ENCODE results near the gene STAG3.
"Not testable (repeated sequence)": the region's sequence is repeated elsewhere in the genome, so short reads cannot be mapped to it uniquely, and the experiment has no call there.

STAG3 gene, protein sequence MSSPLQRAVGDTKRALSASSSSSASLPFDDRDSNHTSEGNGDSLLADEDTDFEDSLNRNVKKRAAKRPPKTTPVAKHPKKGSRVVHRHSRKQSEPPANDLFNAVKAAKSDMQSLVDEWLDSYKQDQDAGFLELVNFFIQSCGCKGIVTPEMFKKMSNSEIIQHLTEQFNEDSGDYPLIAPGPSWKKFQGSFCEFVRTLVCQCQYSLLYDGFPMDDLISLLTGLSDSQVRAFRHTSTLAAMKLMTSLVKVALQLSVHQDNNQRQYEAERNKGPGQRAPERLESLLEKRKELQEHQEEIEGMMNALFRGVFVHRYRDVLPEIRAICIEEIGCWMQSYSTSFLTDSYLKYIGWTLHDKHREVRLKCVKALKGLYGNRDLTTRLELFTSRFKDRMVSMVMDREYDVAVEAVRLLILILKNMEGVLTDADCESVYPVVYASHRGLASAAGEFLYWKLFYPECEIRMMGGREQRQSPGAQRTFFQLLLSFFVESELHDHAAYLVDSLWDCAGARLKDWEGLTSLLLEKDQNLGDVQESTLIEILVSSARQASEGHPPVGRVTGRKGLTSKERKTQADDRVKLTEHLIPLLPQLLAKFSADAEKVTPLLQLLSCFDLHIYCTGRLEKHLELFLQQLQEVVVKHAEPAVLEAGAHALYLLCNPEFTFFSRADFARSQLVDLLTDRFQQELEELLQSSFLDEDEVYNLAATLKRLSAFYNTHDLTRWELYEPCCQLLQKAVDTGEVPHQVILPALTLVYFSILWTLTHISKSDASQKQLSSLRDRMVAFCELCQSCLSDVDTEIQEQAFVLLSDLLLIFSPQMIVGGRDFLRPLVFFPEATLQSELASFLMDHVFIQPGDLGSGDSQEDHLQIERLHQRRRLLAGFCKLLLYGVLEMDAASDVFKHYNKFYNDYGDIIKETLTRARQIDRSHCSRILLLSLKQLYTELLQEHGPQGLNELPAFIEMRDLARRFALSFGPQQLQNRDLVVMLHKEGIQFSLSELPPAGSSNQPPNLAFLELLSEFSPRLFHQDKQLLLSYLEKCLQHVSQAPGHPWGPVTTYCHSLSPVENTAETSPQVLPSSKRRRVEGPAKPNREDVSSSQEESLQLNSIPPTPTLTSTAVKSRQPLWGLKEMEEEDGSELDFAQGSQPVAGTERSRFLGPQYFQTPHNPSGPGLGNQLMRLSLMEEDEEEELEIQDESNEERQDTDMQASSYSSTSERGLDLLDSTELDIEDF
- total RNA-seq = 5.2 to 5.6 reads per million in 2 donors

DNA sequence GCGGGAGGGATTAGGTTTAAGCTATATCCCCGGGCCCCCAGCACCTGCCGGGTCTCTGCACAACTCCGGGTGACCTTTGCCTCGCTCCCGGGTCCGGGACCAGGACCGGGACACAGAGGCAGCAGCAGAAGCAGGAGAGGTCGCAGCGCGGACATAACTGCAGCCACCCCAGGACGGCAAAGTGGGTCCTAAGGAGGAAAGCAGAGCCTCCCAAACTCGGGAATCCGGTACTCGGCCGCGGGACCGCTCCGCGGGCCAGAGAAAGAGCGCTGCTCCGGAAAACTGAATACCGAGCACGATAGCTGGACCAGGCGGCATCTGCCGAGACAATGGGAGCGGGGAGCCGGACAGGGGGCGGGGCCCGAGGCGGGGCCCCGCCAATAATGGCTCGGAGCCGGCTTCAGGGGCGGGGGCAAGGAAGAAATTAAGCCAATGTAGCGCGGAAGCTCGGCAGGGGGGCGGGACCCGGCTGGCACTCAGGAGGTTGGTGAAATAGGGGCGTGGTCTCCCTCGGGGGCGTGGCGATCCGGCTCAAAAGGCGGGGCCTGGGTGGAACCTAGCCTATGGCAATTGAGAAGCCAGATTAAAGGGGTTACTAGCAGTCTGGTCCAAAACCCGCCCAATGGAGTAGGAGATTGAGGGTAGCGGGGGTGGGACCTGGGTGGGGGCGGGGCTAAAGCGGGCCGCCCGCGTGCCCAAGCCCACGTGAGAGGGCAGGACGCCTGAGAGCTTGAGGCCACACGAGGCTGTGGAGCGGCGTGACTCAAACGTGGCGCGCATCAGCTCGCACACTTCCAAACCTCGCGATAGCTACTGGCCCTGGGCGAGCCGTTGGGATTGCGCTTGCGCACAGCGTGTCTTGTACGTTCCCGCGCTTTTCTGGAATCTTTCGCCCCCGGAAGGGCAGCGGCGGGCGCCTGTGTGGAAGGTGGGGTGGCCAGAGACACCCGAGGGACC lies at the start of gene STAG3, which contains the start of gene GPC2:
STAG3 (plus strand) TSS at position 874 of the 957 bp plus-strand sequence. CDS start 2,639 bp downstream, outside the sequence.
GPC2 (minus strand) TSS at position 337 of the 957 bp plus-strand sequence; CDS start at position 155, 182 bp downstream.
- DNase-seq = peak; percentile 93 to 96 (median 96)

DNA sequence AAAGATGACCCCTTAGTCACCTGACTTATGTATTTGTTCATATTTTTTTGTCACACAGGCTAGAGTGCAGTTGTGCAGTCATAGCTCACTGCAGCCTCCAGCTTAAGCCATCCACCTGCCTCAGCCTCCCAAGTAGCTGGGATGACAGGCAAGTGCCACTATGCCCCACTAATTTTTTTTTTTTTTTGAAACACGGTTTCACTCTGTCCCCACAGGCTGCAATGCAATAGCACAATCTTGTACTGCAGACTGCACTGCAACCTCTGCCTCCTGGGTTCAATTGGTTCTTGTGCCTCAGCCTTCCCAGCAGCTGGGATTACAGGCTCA lies 49.1 kb upstream of the STAG3 start:
- no peak for DNase-seq

DNA sequence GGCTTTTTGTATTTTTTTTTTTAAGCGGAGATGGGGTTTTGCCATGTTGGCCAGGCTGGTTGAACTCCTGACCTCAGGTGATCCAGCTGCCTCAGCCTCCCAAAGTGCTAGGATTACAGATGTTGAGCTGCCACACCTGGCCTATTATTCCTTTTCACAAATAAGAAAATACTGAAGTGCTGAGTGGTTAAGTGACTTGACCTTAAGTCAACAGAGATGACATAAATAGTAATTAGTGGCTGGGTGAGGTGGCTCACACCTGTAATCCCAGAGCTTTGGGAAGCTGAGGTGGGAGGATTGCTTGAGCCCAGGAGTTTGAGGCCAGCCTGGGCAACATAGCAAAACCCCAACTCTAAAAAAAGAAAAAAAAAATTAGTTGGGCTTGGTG lies 47.5 kb upstream of the STAG3 start:
- DNase-seq = not testable (repeated sequence)

DNA sequence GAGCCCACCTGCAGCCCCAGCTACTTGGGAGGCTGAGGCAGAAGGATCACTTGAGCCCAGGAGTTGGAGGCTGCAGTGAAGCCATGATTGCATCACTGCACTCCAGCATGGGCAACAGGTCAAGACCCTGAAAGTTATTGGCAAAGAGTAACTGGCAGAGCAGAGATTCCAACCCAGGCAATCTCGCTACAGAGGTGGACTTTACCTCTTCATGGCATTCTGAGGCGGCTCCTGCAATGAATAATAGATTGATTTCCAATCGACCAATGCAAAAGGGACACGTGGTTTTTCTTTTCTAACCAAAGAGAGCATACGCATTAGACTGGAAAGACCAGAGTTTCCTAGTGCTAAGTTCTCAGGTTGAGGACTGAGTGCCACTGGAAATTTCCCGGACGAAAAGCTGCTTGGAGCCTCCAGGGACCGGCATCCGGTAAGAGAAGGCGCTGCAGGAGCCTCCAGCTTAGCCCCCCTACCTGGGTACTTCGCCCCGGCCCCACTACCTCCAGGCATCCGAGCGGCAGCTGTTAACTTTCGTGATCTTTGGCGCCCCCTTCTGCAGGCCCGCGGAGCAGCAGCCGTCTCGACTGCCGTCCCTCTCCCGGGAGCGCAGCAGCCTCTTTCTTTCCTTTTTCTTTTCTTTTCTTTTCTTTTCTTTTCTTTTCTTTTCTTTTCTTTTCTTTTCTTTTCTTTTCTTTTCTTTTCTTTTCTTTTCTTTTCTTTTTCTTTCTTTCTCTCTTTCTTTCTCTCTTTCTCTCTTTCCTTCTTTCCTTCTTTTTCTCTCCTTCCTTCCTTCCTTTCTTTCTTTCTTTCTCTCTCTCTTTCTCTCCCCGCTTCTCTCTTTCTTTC lies 46.9 kb upstream of the STAG3 start:
- DNase-seq = peak; percentile 65 to 79 (median 74)

DNA sequence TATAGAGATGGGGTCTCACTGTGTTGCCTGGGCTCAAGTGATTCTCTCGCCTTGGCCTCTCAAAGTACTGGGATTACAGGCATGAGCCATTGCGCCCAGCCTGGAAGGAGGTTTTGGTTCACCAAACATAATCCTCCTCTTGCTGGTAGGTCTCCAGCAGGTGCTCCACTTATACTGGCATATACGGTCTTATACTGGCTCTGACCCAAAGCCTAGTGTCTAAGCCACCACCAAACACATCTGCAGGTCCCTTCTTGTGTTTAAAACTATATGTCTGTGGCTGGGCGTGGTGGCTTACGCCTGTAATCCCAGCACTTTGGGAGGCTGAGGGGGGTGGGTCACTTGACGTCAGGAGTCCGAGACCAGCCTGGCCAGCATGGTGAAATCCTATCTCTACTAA lies 45.6 kb upstream of the STAG3 start:
- DNase-seq = no peak

DNA sequence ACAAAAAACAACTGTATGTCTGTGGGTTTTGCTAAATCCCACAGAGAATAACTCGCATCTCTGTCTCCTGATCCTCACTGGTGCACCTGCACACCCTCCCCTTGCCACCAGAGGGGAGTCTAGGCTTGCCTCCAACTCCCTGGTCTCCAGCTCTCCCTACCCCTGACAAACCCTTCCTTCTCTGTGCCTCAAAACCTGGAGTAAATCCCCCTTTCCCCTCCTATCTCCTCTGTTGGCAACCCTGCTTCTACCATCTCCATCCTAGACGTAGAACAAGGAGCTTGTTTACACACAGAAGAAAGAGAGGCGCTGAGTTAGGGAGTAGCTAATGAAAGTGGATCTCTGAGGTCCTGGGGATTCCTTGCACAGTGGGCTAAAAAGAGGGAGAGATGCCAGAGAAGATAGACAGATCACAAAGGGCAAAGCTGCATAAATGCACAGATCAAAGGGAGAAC lies 45.0 kb upstream of the STAG3 start:
- peak in 4 of 5 experiments; percentile 43 to 72 (median 52) for DNase-seq

DNA sequence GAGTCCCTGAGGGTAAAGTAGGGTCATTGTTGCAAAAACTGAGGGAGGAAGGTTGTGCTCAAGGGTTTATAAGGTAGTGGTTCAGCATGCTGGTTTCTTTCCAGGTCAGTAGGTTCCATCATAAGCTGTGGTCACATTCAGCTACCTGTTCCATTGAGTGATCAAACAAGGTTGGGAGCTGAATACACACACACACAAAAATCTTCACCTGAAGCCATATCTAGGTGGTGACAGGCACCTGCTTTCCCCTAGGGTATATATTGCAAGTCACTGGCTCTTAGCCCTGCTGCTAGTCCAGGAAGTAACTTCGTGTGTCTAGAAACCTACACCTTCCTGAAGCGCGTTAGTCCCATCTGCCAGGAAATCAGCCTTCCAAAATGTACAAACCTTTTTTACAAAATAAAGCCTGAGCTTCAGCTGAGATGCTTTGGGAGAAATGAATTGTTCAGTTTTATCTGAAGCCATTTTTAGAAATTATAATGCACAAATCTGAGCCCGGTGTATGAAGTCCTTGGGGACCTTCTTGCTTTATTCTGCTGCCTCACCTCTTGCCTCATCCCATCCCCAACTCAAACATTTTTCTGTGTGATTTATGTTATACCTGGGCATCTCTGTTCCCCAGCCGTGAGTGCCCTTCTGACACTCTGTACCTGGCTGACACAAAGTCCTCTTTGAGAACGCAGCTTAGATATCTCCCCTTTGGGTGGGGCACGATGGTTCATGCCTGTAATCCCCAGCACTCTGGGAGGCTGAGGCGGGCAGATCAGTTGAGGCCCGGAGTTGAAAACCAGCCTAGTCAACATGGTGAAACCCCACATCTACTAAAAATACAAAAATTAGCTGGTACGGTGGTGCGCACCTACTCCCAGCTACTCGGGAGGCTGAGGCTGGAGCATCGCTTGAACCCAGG lies 39.6 kb upstream of the STAG3 start:
- no peak for DNase-seq

DNA sequence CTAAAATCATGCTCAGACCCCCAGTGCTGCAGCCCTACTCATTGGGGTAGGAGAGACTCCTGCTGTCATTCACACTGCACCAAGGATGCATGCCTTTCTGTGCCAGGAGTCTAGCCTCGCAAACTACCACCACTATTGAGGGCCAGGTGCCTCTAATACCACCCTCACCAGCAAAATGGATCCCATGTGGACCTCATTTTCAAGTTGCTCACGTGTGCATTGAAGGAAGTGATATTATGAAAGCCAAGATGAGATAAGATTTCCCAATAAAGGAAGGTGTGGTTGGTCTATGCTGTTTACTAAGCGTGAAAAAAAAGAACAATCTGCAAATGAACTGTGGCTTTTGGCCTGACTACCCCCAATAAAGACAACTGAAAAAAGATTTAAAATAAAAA lies 36.2 kb upstream of the STAG3 start:
- DNase-seq = no peak

DNA sequence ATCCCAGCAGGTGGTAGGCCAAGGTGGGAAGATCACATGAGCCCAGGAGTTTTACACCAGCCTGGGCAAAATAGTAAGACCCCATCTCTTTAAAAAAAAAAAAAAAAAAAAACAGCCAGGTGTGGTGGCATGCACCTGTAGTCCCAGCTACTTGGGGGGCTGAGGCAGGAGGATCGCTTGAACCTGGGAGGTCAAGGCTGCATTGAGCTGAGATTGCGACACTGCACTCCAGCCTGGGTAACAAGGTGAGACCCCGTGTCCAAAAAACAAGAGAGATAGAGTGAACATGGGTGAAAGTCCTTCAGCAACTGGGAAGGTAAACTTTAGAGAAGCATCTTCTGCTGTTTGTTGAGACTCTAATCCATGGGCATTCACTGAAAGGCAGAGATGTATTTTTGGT lies 35.3 kb upstream of the STAG3 start:
- DNase-seq = no peak

DNA sequence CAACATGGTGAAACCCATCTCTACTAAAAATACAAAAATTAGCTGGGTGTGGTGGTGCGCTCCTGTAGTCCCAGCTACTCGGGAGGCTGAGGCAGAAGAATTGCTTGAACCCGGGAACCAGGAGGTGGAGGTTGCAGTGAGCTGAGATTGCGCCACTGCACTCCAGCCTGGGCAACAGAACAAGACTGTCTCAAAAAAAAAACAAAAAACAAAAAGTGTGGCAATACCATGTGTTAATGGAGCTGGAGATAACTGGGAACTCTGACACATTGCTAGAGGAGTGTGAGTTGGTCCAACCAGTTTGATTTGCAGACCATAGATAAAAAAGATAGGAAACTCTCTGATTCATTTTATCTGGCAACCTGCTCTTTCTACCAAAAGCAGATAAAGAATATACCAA lies 31.4 kb upstream of the STAG3 start:
- DNase-seq = not testable (repeated sequence)

DNA sequence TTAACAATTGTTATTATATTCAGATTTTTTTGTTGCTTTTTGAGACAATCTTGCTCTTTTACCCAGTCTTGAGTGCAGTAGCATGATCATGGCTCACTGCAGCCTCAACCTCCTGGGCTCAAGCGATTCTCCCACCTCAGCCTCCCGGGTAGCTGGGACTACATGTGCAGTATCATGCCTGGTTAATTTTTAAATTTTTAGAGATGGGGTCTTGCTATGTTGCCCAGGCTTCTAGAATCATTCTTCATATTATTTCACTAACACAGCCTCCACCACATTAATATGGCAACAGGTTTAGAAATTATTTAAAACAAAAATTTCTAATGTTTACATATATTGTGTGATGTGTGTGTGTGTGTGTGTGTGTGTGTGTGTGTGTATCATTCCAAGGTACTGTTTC lies 30.4 kb upstream of the STAG3 start:
- DNase-seq = no peak

DNA sequence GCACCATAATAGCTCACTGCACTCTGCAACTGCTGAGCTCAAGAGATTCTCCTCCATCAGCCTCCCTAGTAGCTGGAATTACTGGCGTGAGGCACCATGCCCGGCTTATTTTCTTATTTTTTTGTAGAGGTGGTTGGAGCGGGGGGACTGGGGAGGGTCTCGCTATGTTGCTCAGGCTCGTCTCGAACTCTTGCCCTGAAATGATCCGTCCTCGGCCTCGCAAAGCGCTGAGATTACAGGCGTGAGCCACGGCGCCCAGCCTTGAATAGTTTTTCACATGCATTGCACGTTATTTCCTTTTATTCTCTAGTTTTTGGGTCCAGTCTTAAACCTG lies 29.5 kb upstream of the STAG3 start:
- DNase-seq = no peak

DNA sequence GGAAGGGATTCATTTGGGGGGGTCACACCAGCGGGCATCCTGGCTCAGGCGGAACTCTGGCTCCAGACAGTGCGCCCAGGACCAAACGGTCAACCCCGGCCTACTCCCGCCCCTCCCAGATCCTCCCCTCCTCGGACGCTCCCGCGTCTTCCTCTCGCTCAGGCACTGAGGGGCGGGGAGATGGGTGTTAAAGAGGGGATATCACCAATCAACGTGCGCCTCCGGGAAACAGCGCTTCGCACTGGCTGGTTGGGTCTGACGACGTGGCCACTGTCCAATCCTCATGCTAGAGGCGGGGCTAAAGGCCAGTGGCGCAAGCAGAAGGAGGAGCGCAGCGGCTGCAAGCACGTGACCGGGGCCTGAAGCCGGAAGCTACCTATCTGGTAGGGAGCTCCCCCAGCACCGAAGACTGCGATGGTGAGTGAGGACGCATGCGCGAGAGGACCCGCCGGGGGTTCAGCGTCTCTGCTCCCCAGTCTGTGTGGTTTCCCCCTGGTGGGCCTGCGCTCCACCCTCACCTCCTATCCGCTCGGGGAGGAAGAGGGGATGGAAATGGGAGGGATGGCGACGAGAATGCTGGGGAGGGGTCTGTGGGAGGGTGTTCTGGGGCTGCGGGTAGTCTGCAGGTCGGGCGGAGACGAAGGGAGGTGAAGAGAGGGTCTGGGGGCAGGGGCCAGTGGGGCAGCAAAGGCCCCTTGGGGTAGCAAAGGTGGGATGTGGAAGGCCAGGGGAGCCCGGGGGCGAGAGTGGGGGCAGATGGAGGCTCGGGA lies 29.0 kb upstream of the STAG3 start, which contains the start of gene LAMTOR4:
LAMTOR4 (plus strand) TSS at position 360 of the 770 bp plus-strand sequence; CDS start at position 415, 55 bp downstream.
- peak; percentile 94 to 100 (median 98) for DNase-seq

DNA sequence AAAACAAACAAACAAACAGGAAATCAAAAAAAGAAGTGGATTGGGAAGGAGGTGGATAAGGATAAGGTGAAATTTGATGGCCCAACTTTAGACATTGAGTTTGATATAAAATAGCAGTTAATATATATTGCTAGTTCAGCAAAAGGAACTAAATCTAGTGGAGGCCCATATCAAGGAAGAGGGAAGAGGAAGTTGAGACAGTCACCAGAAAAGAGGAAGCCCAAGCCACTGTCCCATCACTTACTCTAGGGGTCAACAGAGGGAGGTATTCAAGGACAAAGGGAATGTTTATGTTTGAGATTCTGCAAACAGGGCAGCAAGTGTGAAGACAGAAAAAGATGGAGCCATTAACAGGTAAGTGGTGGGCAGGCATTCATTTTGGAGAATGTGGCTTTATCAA lies 25.3 kb upstream of the STAG3 start:
- DNase-seq = no peak

DNA sequence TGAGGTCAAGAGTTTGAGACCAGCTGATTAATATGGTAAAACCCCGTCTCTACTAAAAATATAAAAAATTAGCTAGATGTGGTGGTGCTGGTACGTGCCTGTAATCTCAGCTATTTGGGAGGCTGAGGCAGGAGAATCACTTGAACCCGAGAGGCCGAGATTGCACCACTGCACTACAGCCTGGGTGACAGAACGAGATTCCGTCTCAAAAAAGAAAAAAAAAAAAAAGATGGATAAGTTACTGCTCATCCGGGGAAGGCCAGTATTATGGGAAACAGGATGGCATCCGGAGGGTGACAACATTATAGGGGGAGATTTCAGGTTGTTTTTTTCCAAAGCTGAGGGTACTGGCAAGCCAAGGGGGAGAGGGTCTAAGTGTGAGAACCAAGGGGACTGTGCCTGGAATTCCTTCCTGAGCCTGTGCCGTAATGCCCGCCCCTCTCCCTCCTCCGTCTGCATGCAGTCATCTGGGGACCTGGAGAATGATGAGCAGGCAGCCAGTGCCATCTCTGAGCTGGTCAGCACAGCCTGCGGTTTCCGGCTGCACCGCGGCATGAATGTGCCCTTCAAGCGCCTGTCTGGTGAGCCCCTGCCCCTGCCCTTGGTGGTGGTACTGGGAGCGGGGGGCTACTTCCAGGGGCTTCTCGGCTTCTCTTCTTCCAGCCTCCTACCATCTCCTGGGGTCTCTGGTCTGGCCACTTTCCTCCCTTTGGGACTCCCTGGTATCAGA lies 24.6 kb upstream of the STAG3 start:
- DNase-seq = no peak

DNA sequence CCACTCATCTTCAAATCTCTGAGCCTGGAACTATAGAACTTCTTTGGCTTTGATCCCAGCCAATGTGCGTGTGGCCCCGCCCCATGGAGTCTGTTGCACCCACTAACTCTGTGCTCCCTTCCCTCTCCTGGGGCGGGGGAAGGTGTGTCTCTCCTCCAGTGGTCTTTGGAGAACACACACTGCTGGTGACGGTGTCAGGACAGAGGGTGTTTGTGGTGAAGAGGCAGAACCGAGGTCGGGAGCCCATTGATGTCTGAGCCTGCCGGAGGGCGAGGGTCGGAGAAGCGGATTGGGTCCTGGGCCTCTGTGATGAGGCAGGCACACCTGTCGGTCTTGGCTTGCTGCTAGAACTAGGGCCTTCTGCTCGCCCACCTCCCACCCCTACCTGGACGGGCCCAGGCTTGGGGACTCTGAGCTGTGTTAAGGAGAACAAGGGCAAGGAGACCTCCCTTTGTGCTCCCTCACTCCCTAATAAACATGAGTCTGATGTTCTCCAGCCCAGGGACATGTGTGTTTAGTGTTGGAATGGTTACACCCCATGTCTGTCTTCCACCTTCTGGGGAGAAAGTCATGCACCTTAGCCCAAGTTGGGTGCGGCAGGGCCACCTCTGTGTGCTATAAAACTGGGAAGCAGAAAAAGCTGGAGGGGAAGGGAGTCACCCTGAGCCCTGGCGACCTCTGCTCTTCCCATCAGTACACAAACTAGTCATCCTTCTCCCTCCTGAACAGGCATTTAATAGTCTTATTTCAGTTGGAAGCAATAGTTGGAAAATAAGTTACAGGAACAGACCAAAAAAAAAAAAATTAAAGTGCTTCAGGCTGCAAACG lies 23.8 kb upstream of the STAG3 start:
- DNase-seq = no peak

Measured in T-helper 2 cell (primary cell).